CD14-positive monocyte (primary cell): Measurements from ENCODE around the gene SEMA3A. TPM values are rescaled to one million over a fixed set of nuclear protein-coding genes. Genes with fewer than 3 reads are reported as not detected.

Experiments used
- DNase-seq, 3 donors: peaks; one replicate each; pipeline ENCODE4 v3.0.0-alpha.2; 2011 to 2022
- H2AFZ ChIP-seq: 2 replicates; pipeline ENCODE4 v1.6.0; 2012; ENCODE audit warnings: mild to moderate bottlenecking, low read depth, low read length, inconsistent platforms; ENCODE audit not compliant: insufficient read depth, poor library complexity, severe bottlenecking
- H3K27ac ChIP-seq, 2 donors: 1 replicate in 1 of 2; 2 replicates in 1 of 2; pipeline ENCODE4 v1.5.1; 2012 to 2013; ENCODE audit warnings: low read length in 2 of 2, control low read depth in 1 of 2, inconsistent platforms in 1 of 2, low read depth in 1 of 2, mild to moderate bottlenecking in 1 of 2
- H3K27me3 ChIP-seq, 2 donors: one replicate each; pipeline versions ENCODE4 v1.6.0 to v1.6.1; 2011 to 2013; ENCODE audit warnings: low read length in 2 of 2; ENCODE audit not compliant: control insufficient read depth in 2 of 2, insufficient read depth in 2 of 2
- H3K36me3 ChIP-seq, 2 donors: replicated peaks in 1 of 2; 1 replicate in 1 of 2; 2 replicates in 1 of 2; pipeline versions ENCODE4 v1.5.1 to v1.6.1; 2012 to 2013; ENCODE audit warnings: low read length in 2 of 2, control low read depth in 1 of 2, inconsistent platforms in 1 of 2, mild to moderate bottlenecking in 1 of 2; ENCODE audit not compliant: insufficient read depth in 2 of 2, control insufficient read depth in 1 of 2
- H3K4me1 ChIP-seq, 2 donors: 1 replicate in 1 of 2; 2 replicates in 1 of 2; pipeline versions ENCODE4 v1.5.1 to v1.6.1; 2012 to 2013; ENCODE audit warnings: low read length in 2 of 2, control low read depth in 1 of 2, inconsistent platforms in 1 of 2, mild to moderate bottlenecking in 1 of 2, moderate library complexity in 1 of 2; ENCODE audit not compliant: insufficient read depth in 2 of 2, control insufficient read depth in 1 of 2
- H3K4me2 ChIP-seq: replicated peaks from 2 replicates; pipeline ENCODE3; 2012; ENCODE audit warnings: low read length, moderate library complexity, mild to moderate bottlenecking; ENCODE audit not compliant: poor library complexity, severe bottlenecking; ENCODE audit errors: extremely low read depth
- H3K4me3 ChIP-seq, 3 experiments: fragments of 200-600 bp in 1 of 3; sonication (generic) in 1 of 3; replicated peaks in 1 of 3; 1 replicate in 2 of 3; 2 replicates in 1 of 3; pipeline ENCODE4 v1.5.1; 2011 to 2013; ENCODE audit warnings: low read length in 3 of 3, mild to moderate bottlenecking in 3 of 3, control low read depth in 2 of 3, low read depth in 2 of 3, inconsistent platforms in 1 of 3, moderate library complexity in 1 of 3
- H3K79me2 ChIP-seq: 2 replicates; pipeline ENCODE4 v1.6.0; 2012; ENCODE audit warnings: mild to moderate bottlenecking, control low read depth, inconsistent platforms, low read length, moderate library complexity; ENCODE audit not compliant: insufficient read depth
- H3K9ac ChIP-seq: 2 replicates; pipeline ENCODE4 v1.6.0; 2017; ENCODE audit warnings: low read length, mild to moderate bottlenecking; ENCODE audit not compliant: insufficient read depth, poor library complexity, severe bottlenecking
- H3K9me3 ChIP-seq, 2 donors: replicated peaks in 1 of 2; 1 replicate in 1 of 2; 2 replicates in 1 of 2; pipeline versions ENCODE4 v1.5.1 to v1.6.1; 2012 to 2013; ENCODE audit warnings: low read length in 2 of 2, control low read depth in 1 of 2; ENCODE audit not compliant: control insufficient read depth in 1 of 2, insufficient read depth in 1 of 2
- H4K20me1 ChIP-seq: 2 replicates; pipeline ENCODE4 v1.6.0; 2012; ENCODE audit warnings: mild to moderate bottlenecking, low read length, control low read depth, moderate library complexity; ENCODE audit not compliant: insufficient read depth
- H3K27ac Mint-ChIP-seq, 7 donors: one replicate each; pipeline ENCODE4 v1.8.0; 2020; ENCODE audit warnings: mild to moderate bottlenecking in 7 of 7, mixed read lengths in 7 of 7, moderate library complexity in 6 of 7, inconsistent platforms in 2 of 7
- H3K27me3 Mint-ChIP-seq, 3 donors: one replicate each; pipeline ENCODE4 v1.8.0; 2021 to 2022; ENCODE audit warnings: low read depth in 3 of 3, mild to moderate bottlenecking in 3 of 3, mixed read lengths in 3 of 3, moderate library complexity in 3 of 3, inconsistent platforms in 1 of 3
- H3K36me3 Mint-ChIP-seq, 2 donors: one replicate each; pipeline ENCODE4 v1.8.0; 2020; ENCODE audit warnings: mixed read lengths in 2 of 2, inconsistent platforms in 1 of 2, mild to moderate bottlenecking in 1 of 2
- H3K4me1 Mint-ChIP-seq: one replicate; pipeline ENCODE4 v1.8.0; 2020; ENCODE audit warnings: mild to moderate bottlenecking, mixed read lengths
- H3K4me3 Mint-ChIP-seq, 2 donors: one replicate each; pipeline ENCODE4 v1.8.0; 2020; ENCODE audit warnings: mild to moderate bottlenecking in 2 of 2, mixed read lengths in 2 of 2, moderate library complexity in 1 of 2
- H3K9me3 Mint-ChIP-seq, 7 donors: one replicate each; pipeline ENCODE4 v1.8.0; 2020 to 2022; ENCODE audit warnings: mixed read lengths in 7 of 7, mild to moderate bottlenecking in 6 of 7, moderate library complexity in 6 of 7, inconsistent platforms in 2 of 7
- CTCF ChIP-seq: fragments of 200-600 bp; IDR thresholded peaks from one replicate; pipeline ENCODE4 v1.8.0; 2022; ENCODE audit warnings: antibody characterized with exemption, mild to moderate bottlenecking
- WGBS: methylation state at CpG from one replicate; pipeline ENCODE4 v1.1.5; 2013; ENCODE audit warnings: missing lambda C conversion rate; ENCODE audit not compliant: insufficient coverage; 5-methylcytosine and 5-hydroxymethylcytosine counted together
- intact Hi-C, 2 donors: fragments of 100-400 bp; cut with micrococcal nuclease; formaldehyde crosslinking; loops; one replicate each; pipeline versions ENCODE4 v1.15.0 to v1.15.1; 2023
- polyA plus RNA-seq, 3 donors: library from polyadenylated mRNA; depleted of rRNA in 1 of 3; unstranded in 2 of 3; stranded (reverse) in 1 of 3; fragments of 300-500 nt in 2 of 3; fragments of >200 nt in 1 of 3; fragmentation: Illumina TruSeq in 2 of 3; gene quantifications; 1 replicate in 2 of 3; 2 replicates in 1 of 3; pipeline ENCODE4 v1.2.3, GENCODE V29; 2012 to 2021

The SEMA3A gene
- polyA plus RNA-seq, 3 donors: 0.03 TPM; not detected in 2

- Histone ChIP-seq H3K27ac (no peak overlapping the region), H3K4me3 (no peak overlapping the region), H3K4me2 (no peak overlapping the region), H3K79me2 (no peaks in the 10 kb centered on the region), H3K4me1 (no peaks in the 10 kb centered on the region), H4K20me1 (no peaks in the 10 kb centered on the region), H2AFZ (no peak overlapping the region), H3K9ac (no peak overlapping the region), H3K9me3 (no peaks in the 10 kb centered on the region), H3K27me3 (no peaks in the 10 kb centered on the region), H3K36me3 (no peaks in the 10 kb centered on the region)
- peaks cover 2% of the 10 kb centered on the region for H3K4me1 Mint-ChIP-seq
- H3K27me3 Mint-ChIP-seq: peaks cover 0 to 3% (median 0%) of the 10 kb centered on the region in 3 donors
- DNase-seq: no peak
- H3K4me3 Mint-ChIP-seq: no peak overlapping the region
- H3K9me3 Mint-ChIP-seq: no peaks in the 10 kb centered on the region
- H3K36me3 Mint-ChIP-seq: no peaks in the 10 kb centered on the region
- H3K27ac Mint-ChIP-seq: no peak overlapping the region
- no peak for TF ChIP-seq CTCF
- intact Hi-C loops: no loop called here
- no CpG with 5 or more reads among the region's 2 CpGs for WGBS
Observed at GRCh38 chr7:83952236-83952635, 242.4 kb downstream of the SEMA3A start.

GRCh38 chr7:83947260-83947659 lies 247.3 kb downstream of the SEMA3A start:
- Mint-ChIP-seq H3K27me3 (peaks cover 0 to 2% (median 1%) of the 10 kb centered on the region in 3 donors), H3K4me1 (peaks cover 11% of the 10 kb centered on the region)

More at GRCh38 chr7:83947260-83947659, 247.3 kb downstream of the SEMA3A start:
- no peak overlapping the region for H2AFZ ChIP-seq
- no peaks in the 10 kb centered on the region for H3K9me3 ChIP-seq
- H3K4me3 Mint-ChIP-seq: no peak overlapping the region
- WGBS: 57% methylated on average over 1 of the region's 2 CpGs
- peak; percentile 41 for TF ChIP-seq CTCF
- H3K27me3 ChIP-seq: no peaks in the 10 kb centered on the region
- no peak overlapping the region for H3K27ac Mint-ChIP-seq
- no peak overlapping the region for H3K27ac ChIP-seq
- no peak overlapping the region for H3K4me3 ChIP-seq
- no peaks in the 10 kb centered on the region for H3K79me2 ChIP-seq
- H3K9me3 Mint-ChIP-seq: peaks cover 0 to 4% (median 2%) of the 10 kb centered on the region in 7 donors
- DNase-seq: peak; percentile 1 to 39 (median 15)
- H3K36me3 ChIP-seq: no peaks in the 10 kb centered on the region
- H3K4me2 ChIP-seq: no peak overlapping the region
- H3K36me3 Mint-ChIP-seq: no peaks in the 10 kb centered on the region
- no peaks in the 10 kb centered on the region for H4K20me1 ChIP-seq
- no peak overlapping the region for H3K9ac ChIP-seq
- H3K4me1 ChIP-seq: peaks cover 8 to 9% of the 10 kb centered on the region in 2 donors
- intact Hi-C loops: no loop called here
